RWPE2 (cell line): ENCODE measurements around the gene CERS1.

Experiments used
- ATAC-seq: fragments of 200-7000 bp; cut with Tn5 transposase; 3 replicates; pipeline ENCODE4 v1.9.1; 2021; ENCODE audit warnings: low read depth
- DNase-seq: peaks from one replicate; pipeline ENCODE4 v3.0.0-alpha.2; 2020; ENCODE audit warnings: low spot score
- H3K27ac ChIP-seq: fragments of 450-650 bp; 2 replicates; pipeline ENCODE4 v1.5.1; 2017; ENCODE audit warnings: mild to moderate bottlenecking; ENCODE audit not compliant: poor library complexity, severe bottlenecking
- H3K27me3 ChIP-seq: fragments of 250-450 bp; sonication (Bioruptor Pico); 2 replicates; pipeline ENCODE4 v1.5.1; 2021; ENCODE audit warnings: mild to moderate bottlenecking, moderate library complexity; ENCODE audit not compliant: insufficient read depth, poor library complexity, severe bottlenecking
- H3K36me3 ChIP-seq: fragments of 250-450 bp; sonication (Bioruptor Pico); 2 replicates; pipeline ENCODE4 v1.5.1; 2020; ENCODE audit warnings: low read depth, mild to moderate bottlenecking, moderate library complexity
- H3K4me1 ChIP-seq: fragments of 250-450 bp; sonication (Bioruptor Pico); 2 replicates; pipeline ENCODE4 v1.5.1; 2021; ENCODE audit warnings: mild to moderate bottlenecking, moderate library complexity; ENCODE audit not compliant: insufficient read depth, poor library complexity, severe bottlenecking
- H3K4me3 ChIP-seq: fragments of 250-450 bp; sonication (Bioruptor Pico); 2 replicates; pipeline ENCODE4 v1.5.1; 2021; ENCODE audit warnings: mild to moderate bottlenecking, moderate library complexity; ENCODE audit not compliant: severe bottlenecking
- H3K9me3 ChIP-seq: fragments of 250-450 bp; sonication (Bioruptor Pico); 2 replicates; pipeline ENCODE4 v1.5.1; 2021; ENCODE audit warnings: mild to moderate bottlenecking, moderate library complexity; ENCODE audit not compliant: severe bottlenecking
- TF ChIP-seq, protein P1 (sequence below): fragments of 450-650 bp; IDR thresholded peaks from one replicate; pipeline ENCODE4 v1.5.1; 2017; ENCODE audit warnings: mild to moderate bottlenecking, moderate library complexity; ENCODE audit not compliant: poor library complexity, severe bottlenecking

Gene CERS1

DNA sequence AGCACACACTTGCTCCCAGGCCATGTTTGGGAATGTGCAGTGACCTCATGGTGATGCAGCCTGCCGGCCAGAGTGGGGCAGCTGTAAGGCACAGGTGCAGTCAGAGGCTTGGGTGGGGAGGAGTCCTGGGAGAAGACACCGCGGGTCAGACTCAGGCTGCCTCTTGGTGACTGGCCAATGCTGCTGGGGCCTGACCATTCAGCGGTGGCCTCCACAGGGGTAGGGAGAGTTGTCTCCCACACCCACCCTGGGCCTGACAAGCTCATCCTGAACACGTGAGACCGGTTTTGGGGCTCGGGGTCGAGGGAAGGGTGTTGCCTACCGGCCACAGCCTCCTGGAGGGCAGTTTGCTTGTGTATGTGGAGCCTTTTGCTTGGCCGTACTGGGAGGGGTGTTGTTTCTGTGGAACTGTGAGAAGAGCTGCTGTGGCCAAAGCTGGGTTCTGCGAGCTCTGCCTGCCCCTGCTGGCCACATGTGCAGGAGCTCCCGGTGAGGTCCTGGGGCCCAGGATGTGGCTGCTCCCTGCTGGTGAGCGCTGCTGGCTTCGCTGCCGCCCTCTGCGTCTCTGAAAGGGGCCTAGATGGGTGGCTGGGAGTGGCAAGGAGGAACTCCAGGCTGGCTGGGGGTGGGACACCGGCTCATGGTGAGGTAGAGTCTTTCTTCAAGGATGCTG is 42.1 kb downstream of the CERS1 start:
- H3K36me3 ChIP-seq: peaks cover 97% of the 10 kb centered on the region

DNA sequence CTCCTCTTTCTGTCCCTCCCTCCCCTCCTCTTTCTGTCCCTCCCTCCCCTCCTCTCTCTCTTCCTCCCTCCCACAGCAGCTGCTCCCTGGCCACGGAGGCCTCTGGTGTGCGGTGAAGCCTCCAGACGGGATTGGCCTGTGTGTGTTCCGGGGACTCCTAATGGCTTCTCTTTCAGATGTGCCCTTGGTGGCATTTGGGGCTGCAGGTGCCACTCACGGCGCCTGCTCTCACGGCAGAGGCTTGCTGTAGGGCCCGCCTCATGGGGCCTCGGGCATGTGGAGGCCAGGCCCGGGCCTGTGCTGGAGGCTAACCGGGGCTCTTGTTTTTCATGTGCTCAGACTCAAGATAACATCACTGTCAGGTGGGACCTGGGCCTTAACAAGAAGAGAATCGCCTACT is 43.3 kb downstream of the CERS1 start:
- TF ChIP-seq, protein P1, sequence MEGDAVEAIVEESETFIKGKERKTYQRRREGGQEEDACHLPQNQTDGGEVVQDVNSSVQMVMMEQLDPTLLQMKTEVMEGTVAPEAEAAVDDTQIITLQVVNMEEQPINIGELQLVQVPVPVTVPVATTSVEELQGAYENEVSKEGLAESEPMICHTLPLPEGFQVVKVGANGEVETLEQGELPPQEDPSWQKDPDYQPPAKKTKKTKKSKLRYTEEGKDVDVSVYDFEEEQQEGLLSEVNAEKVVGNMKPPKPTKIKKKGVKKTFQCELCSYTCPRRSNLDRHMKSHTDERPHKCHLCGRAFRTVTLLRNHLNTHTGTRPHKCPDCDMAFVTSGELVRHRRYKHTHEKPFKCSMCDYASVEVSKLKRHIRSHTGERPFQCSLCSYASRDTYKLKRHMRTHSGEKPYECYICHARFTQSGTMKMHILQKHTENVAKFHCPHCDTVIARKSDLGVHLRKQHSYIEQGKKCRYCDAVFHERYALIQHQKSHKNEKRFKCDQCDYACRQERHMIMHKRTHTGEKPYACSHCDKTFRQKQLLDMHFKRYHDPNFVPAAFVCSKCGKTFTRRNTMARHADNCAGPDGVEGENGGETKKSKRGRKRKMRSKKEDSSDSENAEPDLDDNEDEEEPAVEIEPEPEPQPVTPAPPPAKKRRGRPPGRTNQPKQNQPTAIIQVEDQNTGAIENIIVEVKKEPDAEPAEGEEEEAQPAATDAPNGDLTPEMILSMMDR: no peak
- H3K27ac ChIP-seq: no peak overlapping the region
- no peaks in the 10 kb centered on the region for H3K9me3 ChIP-seq
- no peaks in the 10 kb centered on the region for H3K27me3 ChIP-seq
- ATAC-seq: no peak
- peak; percentile 36 for DNase-seq
- H3K36me3 ChIP-seq: peaks cover 97% of the 10 kb centered on the region
- no peak overlapping the region for H3K4me3 ChIP-seq
- peaks cover 19% of the 10 kb centered on the region for H3K4me1 ChIP-seq

More for the DNA sequence above, 42.1 kb downstream of the CERS1 start:
- no peaks in the 10 kb centered on the region for H3K27me3 ChIP-seq
- no peak overlapping the region for H3K4me3 ChIP-seq
- ATAC-seq (0 out of 3 replicates have a peak, but pooled peaks have one; percentile 11), DNase-seq (peak; percentile 66)
- no peaks in the 10 kb centered on the region for H3K9me3 ChIP-seq
- H3K4me1 ChIP-seq: peaks cover 14% of the 10 kb centered on the region
- TF ChIP-seq, protein P1: no peak
- H3K27ac ChIP-seq: no peak overlapping the region

DNA sequence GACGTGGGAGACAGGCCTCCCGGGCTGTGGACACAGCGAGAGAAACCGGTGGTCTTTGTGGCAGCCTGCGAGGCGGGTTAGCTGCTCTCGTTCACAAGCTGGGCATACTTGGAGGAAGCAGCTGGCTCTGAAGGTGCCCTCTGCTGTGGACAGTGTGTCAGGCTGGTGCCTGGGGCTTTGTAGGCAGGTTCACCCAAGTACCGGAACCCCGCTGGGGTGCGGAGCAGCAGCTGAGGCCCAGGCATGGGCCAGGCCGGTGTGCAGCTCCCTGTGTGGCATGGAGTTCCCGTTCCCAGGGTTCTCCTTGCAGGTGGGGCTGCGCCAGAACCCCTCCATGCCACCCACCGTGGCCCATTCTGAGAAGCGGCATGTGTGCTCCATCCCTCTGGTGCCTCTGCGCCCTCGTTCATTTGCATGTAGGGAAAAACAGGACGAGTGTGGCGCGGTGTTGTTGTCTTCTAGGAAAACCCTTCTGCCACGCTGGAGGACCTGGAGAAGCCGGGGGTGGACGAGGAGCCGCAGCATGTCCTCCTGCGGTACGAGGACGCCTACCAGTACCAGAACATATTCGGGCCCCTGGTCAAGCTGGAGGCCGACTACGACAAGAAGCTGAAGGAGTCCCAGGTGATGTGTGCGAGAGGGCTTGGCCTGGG is 44.2 kb downstream of the CERS1 start:
- H3K4me3 ChIP-seq: no peak overlapping the region
- TF ChIP-seq, protein P1: no peak
- H3K4me1 ChIP-seq: peaks cover 19% of the 10 kb centered on the region
- no peaks in the 10 kb centered on the region for H3K9me3 ChIP-seq
- ATAC-seq (no peak), DNase-seq (peak; percentile 46)
- H3K27me3 ChIP-seq: no peaks in the 10 kb centered on the region
- no peak overlapping the region for H3K27ac ChIP-seq
- H3K36me3 ChIP-seq: peaks cover 97% of the 10 kb centered on the region

DNA sequence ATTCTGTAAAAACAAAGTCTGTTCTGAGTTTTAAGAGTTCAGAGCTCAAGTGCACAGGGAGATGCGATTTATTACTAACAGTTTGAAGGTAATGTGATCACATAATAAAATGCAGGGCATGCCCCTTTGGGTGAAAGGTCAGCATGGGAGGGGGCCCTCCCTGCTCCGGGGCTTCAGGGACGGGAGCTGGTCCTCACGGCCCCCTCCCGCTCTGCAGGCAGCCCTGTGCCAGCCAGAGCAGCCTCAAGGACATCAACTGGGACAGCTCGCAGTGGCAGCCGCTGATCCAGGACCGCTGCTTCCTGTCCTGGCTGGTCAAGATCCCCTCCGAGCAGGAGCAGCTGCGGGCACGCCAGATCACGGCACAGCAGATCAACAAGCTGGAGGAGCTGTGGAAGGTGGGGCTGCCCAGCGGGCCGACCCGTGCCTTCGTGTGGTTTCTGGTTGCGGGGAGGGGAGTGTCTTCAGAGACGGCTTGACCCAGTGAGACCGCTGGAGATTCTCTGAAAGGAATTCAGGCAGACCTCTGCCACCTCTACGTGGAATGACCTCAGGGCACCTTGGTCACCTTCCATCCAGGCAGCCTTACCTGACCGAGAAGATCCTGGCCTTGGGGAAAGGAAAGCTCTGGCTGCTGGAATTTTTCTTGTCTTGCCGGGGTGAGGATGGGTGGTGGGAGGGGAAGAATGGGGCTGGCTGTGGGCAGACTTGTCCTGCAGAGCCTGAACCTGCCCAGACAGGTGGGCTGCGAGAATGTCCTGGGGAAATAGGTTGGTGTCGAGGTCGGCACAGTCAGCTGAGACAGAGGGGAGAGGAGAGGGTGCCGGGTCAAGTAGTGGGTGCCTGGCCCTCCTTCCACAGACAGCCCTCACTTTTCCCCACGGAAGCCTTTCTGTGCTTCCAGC is 45.2 kb downstream of the CERS1 start:
- DNase-seq (peak; percentile 56), ATAC-seq (no peak)
- Histone ChIP-seq H3K36me3 (peaks cover 86% of the 10 kb centered on the region), H3K9me3 (no peaks in the 10 kb centered on the region), H3K27me3 (no peaks in the 10 kb centered on the region), H3K4me3 (no peak overlapping the region), H3K4me1 (peaks cover 19% of the 10 kb centered on the region), H3K27ac (no peak overlapping the region)
- TF ChIP-seq, protein P1: no peak
